Gastrocnemius medialis (tissue), 4 donors: ENCODE results near the gene BBS9.

Experiments
- POLR2A ChIP-seq, 2 donors: fragments of 450-650 bp; IDR thresholded peaks; one replicate each; pipeline ENCODE4 v1.6.1; 2017; ENCODE audit warnings: antibody characterized with exemption in 2 of 2, mild to moderate bottlenecking in 2 of 2, moderate library complexity in 2 of 2
- TF ChIP-seq, protein P1 (sequence below), 5 experiments: fragments of 450-650 bp in 3 of 5; fragments of 200-600 bp in 2 of 5; sonication (generic) in 2 of 5; IDR thresholded peaks in 4 of 5; conservative IDR thresholded peaks in 1 of 5; 1 replicate in 4 of 5; 2 replicates in 1 of 5; pipeline ENCODE4 v1.5.1; 2016 to 2019; ENCODE audit warnings: antibody characterized with exemption in 5 of 5, mild to moderate bottlenecking in 3 of 5, moderate library complexity in 3 of 5

DNA sequence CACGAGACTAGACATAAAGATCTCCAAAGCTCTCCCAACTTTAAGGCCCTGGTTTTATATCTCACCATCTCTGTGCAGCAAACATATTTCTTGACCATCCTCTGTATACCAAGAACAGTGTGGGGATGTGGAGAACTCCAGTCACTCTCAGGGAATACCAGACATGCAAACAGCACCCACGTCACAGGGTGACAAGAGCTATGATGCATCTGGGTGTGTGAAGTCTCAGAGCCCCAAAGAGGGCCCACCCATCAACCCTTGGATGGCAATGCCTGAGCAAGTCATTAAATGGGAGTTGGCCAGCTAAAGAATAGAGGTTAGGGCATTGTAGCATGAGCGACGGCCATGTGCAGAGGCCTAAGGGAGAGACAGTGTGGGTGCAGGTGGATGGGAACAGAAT is 402.5 kb downstream of the BBS9 start:
- TF ChIP-seq, protein P1, sequence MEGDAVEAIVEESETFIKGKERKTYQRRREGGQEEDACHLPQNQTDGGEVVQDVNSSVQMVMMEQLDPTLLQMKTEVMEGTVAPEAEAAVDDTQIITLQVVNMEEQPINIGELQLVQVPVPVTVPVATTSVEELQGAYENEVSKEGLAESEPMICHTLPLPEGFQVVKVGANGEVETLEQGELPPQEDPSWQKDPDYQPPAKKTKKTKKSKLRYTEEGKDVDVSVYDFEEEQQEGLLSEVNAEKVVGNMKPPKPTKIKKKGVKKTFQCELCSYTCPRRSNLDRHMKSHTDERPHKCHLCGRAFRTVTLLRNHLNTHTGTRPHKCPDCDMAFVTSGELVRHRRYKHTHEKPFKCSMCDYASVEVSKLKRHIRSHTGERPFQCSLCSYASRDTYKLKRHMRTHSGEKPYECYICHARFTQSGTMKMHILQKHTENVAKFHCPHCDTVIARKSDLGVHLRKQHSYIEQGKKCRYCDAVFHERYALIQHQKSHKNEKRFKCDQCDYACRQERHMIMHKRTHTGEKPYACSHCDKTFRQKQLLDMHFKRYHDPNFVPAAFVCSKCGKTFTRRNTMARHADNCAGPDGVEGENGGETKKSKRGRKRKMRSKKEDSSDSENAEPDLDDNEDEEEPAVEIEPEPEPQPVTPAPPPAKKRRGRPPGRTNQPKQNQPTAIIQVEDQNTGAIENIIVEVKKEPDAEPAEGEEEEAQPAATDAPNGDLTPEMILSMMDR (IDR thresholded peaks at IDR 0.05 in 4 of 5, conservative IDR thresholded peaks at IDR 0.05 in 1 of 5), result no peak
- TF ChIP-seq POLR2A (IDR thresholded peaks at IDR 0.05), result no peak
